ENCODE data around the gene CNOT2.
"Not testable (repeated sequence)": the region's sequence is repeated elsewhere in the genome, so short reads cannot be mapped to it uniquely, and the experiment has no call there.

CNOT2 gene

DNA sequence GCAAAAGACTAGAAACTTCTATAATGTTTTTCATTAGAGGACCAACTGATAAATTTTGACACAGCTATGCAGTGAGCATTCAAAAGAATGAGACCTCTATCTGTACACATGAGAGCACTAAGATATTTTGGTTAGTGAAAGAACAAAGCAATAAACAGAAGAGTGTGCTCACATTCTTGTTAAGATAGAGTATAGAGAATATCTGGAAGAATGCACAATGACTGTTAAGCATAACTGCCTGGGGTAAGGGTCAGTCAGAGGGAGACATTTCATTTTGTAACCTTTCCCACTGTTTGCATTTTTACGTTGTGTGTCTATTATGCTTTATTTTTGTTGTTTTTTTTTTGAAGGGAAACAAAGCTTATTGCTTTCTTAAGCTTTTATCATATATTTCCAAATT, 143.5 kb downstream of the CNOT2 start:
- TF ChIP-seq, protein P1, sequence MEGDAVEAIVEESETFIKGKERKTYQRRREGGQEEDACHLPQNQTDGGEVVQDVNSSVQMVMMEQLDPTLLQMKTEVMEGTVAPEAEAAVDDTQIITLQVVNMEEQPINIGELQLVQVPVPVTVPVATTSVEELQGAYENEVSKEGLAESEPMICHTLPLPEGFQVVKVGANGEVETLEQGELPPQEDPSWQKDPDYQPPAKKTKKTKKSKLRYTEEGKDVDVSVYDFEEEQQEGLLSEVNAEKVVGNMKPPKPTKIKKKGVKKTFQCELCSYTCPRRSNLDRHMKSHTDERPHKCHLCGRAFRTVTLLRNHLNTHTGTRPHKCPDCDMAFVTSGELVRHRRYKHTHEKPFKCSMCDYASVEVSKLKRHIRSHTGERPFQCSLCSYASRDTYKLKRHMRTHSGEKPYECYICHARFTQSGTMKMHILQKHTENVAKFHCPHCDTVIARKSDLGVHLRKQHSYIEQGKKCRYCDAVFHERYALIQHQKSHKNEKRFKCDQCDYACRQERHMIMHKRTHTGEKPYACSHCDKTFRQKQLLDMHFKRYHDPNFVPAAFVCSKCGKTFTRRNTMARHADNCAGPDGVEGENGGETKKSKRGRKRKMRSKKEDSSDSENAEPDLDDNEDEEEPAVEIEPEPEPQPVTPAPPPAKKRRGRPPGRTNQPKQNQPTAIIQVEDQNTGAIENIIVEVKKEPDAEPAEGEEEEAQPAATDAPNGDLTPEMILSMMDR (IDR thresholded peaks at IDR 0.05; ENCODE audit: control insufficient read depth, extremely low read depth, insufficient read depth), result no peak
- no peak overlapping the region for H3K4me3 ChIP-seq (ENCODE audit: low read depth, low read length)
- no peak for DNase-seq (ENCODE audit: low read depth)

DNA sequence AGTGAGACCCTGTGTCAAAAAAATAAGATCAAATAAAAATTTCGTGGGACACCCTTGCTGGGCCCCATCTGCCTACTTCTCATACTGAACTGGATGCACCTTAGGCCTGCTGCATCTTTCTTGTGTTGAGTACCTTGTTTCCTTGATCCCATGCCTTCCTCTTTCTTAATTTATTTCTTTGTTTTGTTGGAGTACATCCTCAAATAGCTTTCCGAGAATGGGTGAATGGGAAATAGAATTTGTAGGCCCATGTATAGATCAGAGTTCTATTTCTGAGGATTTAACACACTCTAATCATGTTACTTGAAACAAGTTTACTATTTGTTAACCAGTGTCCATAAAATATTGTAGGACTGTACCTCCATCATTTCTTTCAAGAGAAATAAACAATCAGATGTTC, 146.4 kb downstream of the CNOT2 start:
- TF ChIP-seq, protein P1 (IDR thresholded peaks at IDR 0.05; ENCODE audit: control insufficient read depth, extremely low read depth, insufficient read depth), result no peak
- DNase-seq (ENCODE audit: low read depth), result no peak
- no peak overlapping the region for H3K4me3 ChIP-seq (ENCODE audit: low read depth, low read length)

DNA sequence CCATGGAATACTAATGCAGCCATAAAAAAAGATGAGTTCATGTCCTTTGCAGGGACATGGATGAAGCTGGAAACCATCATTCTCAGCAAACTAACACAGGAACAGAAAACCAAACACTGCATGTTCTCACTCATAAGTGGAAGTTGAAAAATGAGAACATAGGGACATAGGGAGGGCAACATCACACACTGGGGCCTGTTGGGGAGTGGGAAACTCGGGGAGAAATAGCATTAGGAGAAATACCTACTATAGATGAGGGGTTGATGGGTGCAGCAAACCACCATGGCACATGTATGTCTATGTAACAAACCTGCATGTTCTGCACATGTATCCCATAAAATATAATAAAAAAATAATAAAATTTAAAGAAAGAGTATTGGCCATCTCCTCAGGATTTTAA, 149.4 kb downstream of the CNOT2 start:
- not testable (repeated sequence) for DNase-seq (ENCODE audit: low read depth); H3K4me3 ChIP-seq (ENCODE audit: low read depth, low read length)

DNA sequence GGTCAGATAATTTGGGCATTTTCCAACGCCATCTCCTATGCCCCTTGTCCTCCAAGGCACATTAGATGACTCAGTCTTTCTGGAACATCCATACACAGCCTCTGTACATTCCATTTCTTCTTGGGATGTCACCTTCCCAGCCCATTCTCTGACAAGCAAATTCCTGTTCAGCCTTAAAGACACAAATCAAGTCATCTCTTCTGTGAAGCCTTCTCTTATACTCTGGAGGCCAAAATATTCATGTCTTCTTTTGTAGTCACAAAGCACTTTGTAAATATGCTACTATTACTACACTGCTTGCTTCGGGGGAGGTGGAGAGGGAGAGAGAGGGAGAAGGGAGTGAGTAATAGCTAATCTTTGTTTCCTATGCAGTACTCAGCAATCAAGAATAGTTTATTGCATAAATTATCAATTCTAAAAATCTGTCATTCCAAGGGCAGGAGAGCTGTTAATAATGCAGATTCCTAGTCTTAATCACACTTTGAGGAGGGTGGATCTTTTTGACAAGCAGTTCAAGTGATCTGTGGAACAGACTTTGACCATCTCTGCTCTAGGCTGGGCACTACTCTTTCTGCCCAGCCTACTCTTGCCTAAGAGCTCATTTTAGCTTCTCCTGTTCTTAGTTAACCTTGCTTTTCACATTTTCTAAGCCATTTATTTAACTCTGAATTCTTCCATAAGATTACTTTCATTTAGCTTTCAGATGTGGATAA, 150.7 kb downstream of the CNOT2 start:
- no peak overlapping the region for H3K4me3 ChIP-seq (ENCODE audit: low read depth, low read length)
- no peak for DNase-seq (ENCODE audit: low read depth)
- TF ChIP-seq, protein P1 (IDR thresholded peaks at IDR 0.05; ENCODE audit: control insufficient read depth, extremely low read depth, insufficient read depth), result no peak

DNA sequence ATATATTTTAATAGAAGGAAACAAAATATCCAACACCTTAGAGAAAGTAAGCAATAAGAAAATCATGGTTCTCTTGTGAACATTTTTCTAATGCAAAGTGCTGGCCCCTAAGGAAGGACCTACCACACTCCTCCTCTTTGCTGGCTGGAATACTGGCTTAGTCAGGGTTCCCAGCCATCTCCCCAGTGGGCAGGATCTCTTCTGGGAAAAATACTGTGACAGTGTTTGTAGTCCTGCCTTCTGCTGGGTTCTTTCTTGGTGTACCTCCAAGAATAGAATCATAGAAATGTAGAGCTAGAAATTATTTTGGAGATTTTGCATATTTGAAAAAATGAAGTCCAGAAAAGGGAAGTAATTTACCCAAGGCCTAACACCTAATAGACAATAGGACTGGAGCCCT, 154.8 kb downstream of the CNOT2 start:
- DNase-seq (ENCODE audit: low read depth), result no peak
- TF ChIP-seq, protein P1 (IDR thresholded peaks at IDR 0.05; ENCODE audit: control insufficient read depth, extremely low read depth, insufficient read depth), result no peak
- H3K4me3 ChIP-seq (ENCODE audit: low read depth, low read length), result no peak overlapping the region

DNA sequence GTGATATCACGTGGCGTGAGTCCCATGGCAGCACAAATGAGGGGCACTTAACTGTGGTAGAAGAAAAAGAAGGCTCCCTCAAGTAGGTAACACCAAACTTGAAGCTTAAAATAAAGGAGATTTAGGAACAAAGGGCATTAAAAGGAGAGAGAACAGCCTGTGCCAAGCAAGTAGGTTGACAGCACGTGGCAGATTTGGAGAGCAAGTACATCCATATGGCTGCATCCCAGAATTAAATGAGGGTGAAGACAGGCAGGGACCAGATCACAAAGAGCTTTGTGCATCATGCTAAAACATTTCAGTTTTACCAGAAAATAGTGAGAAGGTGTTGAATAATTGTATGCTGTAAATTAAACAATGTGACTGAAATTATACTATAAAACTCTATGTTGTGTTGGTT, 155.6 kb downstream of the CNOT2 start:
- H3K4me3 ChIP-seq (ENCODE audit: low read depth, low read length), result no peak overlapping the region
- TF ChIP-seq, protein P1 (IDR thresholded peaks at IDR 0.05; ENCODE audit: control insufficient read depth, extremely low read depth, insufficient read depth), result no peak
- DNase-seq (ENCODE audit: low read depth), result no peak

DNA sequence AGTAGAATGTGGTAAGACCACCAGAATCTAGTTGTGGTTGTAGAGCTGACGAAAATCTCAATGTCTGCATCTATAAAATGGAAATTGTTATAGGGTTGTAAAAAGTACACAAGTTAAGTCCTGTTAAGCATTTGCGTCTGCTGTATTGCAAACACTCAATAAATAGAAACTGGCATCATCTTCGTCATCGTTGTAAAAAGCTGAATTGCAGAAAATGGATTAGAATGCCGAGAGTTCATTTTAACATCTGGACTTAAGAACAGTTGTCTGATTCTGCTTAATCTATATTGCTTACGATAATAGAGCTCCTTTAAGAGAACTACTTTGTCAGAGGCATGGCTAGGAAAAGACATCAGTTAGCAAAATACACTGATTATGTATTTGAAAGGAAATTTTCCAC, 156.1 kb downstream of the CNOT2 start:
- TF ChIP-seq, protein P1 (IDR thresholded peaks at IDR 0.05; ENCODE audit: control insufficient read depth, extremely low read depth, insufficient read depth), result no peak

More for the DNA sequence above, 156.1 kb downstream of the CNOT2 start:
- no peak overlapping the region for H3K4me3 ChIP-seq (ENCODE audit: low read depth, low read length)
- peak; percentile 13 for DNase-seq (ENCODE audit: low read depth)
